K562 (cell line): ENCODE data around the gene CNNM4. TPM values are rescaled to one million over a fixed set of nuclear protein-coding genes. Genes with fewer than 3 reads are reported as not detected.

Experiments
- ARNT ChIP-seq, 2 experiments: fragments of 450-650 bp; IDR thresholded peaks; 2 replicates each; pipeline ENCODE4 v1.6.1; 2016; ENCODE audit warnings: mild to moderate bottlenecking in 1 of 2
- ATF2 ChIP-seq: sonication (generic); formaldehyde crosslinking; IDR thresholded peaks from 2 replicates; pipeline ENCODE4 v1.8.1; 2022; ENCODE audit warnings: missing genetic modification reagents
- BMI1 ChIP-seq: fragments of 150-350 bp; IDR thresholded peaks from 2 replicates; pipeline ENCODE4 v1.6.1; 2014; ENCODE audit warnings: low read length
- BRD9 ChIP-seq: fragments of 450-650 bp; IDR thresholded peaks from 2 replicates; pipeline ENCODE4 v1.6.1; 2018; ENCODE audit warnings: low read depth; ENCODE audit not compliant: partially characterized antibody
- HMGN3 ChIP-seq: IDR thresholded peaks from 2 replicates; pipeline ENCODE4 v1.6.1; 2011; ENCODE audit warnings: borderline replicate concordance, low read depth, mild to moderate bottlenecking, mixed read lengths, low read length; ENCODE audit not compliant: insufficient read length; ENCODE audit errors: extremely low read depth
- HNRNPL ChIP-seq: fragments of 200-400 bp; formaldehyde crosslinking; IDR thresholded peaks from 2 replicates; pipeline ENCODE4 v1.6.1; 2017; ENCODE audit warnings: low read depth, mild to moderate bottlenecking, low read length
- MCM7 ChIP-seq, 2 experiments: fragments of 450-650 bp; IDR thresholded peaks; 2 replicates each; pipeline ENCODE4 v1.6.1; 2016 to 2018
- MITF ChIP-seq: IDR thresholded peaks from 2 replicates; pipeline ENCODE4 v1.6.1; 2014; ENCODE audit warnings: antibody characterized with exemption
- MLLT1 ChIP-seq, 2 experiments: fragments of 450-650 bp; IDR thresholded peaks; 2 replicates each; pipeline ENCODE4 v1.6.1; 2016
- NRF1 ChIP-seq, 2 experiments: fragments of 450-650 bp; IDR thresholded peaks in 1 of 2; conservative IDR thresholded peaks in 1 of 2; 2 replicates each; pipeline ENCODE4 v1.6.1; 2014; ENCODE audit warnings: mild to moderate bottlenecking in 2 of 2
- PTRF ChIP-seq: fragments of 450-650 bp; IDR thresholded peaks from 2 replicates; pipeline ENCODE4 v1.6.1; 2016; ENCODE audit warnings: mild to moderate bottlenecking, missing genetic modification characterization, missing compliant biosample characterization
- RBM39 ChIP-seq: fragments of 200-400 bp; formaldehyde crosslinking; optimal IDR thresholded peaks from 2 replicates; pipeline ENCODE3; 2018; ENCODE audit warnings: low read depth, low read length
- SIRT6 ChIP-seq: IDR thresholded peaks from one replicate; pipeline ENCODE4 v1.6.1; 2012; ENCODE audit warnings: low read depth, mild to moderate bottlenecking, control low read depth, inconsistent platforms, low read length, moderate library complexity
- SMAD4 ChIP-seq: fragments of 250-450 bp; sonication (Bioruptor Pico); conservative IDR thresholded peaks from 2 replicates; pipeline ENCODE4 v1.8.0; 2021; ENCODE audit warnings: inconsistent platforms, mild to moderate bottlenecking, moderate library complexity
- STAT5B ChIP-seq: fragments of 250-450 bp; sonication (Bioruptor Pico); IDR thresholded peaks from 2 replicates; pipeline ENCODE4 v1.8.0; 2021; ENCODE audit warnings: mild to moderate bottlenecking, inconsistent platforms
- TEAD2 ChIP-seq: fragments of 450-650 bp; IDR thresholded peaks from 2 replicates; pipeline ENCODE4 v1.6.1; 2016; ENCODE audit warnings: missing genetic modification characterization, control low read depth, missing compliant biosample characterization
- ZBTB1 ChIP-seq: sonication (generic); formaldehyde crosslinking; IDR thresholded peaks from 2 replicates; pipeline ENCODE4 v1.8.1; 2023; ENCODE audit warnings: missing genetic modification reagents, low read depth, mild to moderate bottlenecking, borderline replicate concordance
- ZBTB33 ChIP-seq: sonication (generic); formaldehyde crosslinking; IDR thresholded peaks from 2 replicates; pipeline ENCODE4 v1.8.1; 2023; ENCODE audit warnings: mild to moderate bottlenecking, missing genetic modification reagents
- ZNF232 ChIP-seq: sonication (generic); formaldehyde crosslinking; IDR thresholded peaks from 2 replicates; pipeline ENCODE4 v1.8.0; 2022; ENCODE audit warnings: mild to moderate bottlenecking, missing genetic modification reagents
- ZNF282 ChIP-seq: sonication (generic); formaldehyde crosslinking; IDR thresholded peaks from 2 replicates; pipeline ENCODE4 v1.8.1; 2023; ENCODE audit warnings: missing genetic modification reagents
- ZNF41 ChIP-seq: fragments of 250-450 bp; sonication (Bioruptor Pico); conservative IDR thresholded peaks from 2 replicates; pipeline ENCODE4 v1.4.0; 2020; ENCODE audit warnings: mild to moderate bottlenecking
- ZNF436 ChIP-seq: fragments of 250-450, 450-650 bp; sonication (Bioruptor Pico); formaldehyde crosslinking; IDR thresholded peaks from 2 replicates; pipeline ENCODE4 v1.7.0; 2020; ENCODE audit warnings: mild to moderate bottlenecking
- ZNF586 ChIP-seq: fragments of 450-650 bp; formaldehyde crosslinking; conservative IDR thresholded peaks from 2 replicates; pipeline ENCODE4 v1.4.0; 2020; ENCODE audit warnings: mild to moderate bottlenecking, moderate library complexity
- ZNF589 ChIP-seq: fragments of 200-800 bp; sonication (Bioruptor generic); IDR thresholded peaks from 2 replicates; pipeline ENCODE4 v1.6.1; 2016; ENCODE audit warnings: low read depth, missing genetic modification characterization, missing compliant biosample characterization
- polyA plus RNA-seq, 8 experiments: library from polyadenylated mRNA; depleted of rRNA in 4 of 8; stranded (reverse) in 5 of 8; unstranded in 3 of 8; fragments of >200 nt; fragmentation: Nextera tagmentation in 2 of 8; fragmentation: Illumina TruSeq in 1 of 8; extraction: Ambion mirVana in 2 of 8; extraction: Trizol in 1 of 8; gene quantifications; 2 replicates each; pipeline versions ENCODE4 v1.2.1 to v1.2.3, GENCODE V29; 2011 to 2014; ENCODE audit warnings: inconsistent platforms in 1 of 8, missing spikeins in 1 of 8
- total RNA-seq, 7 experiments: library from RNA; depleted of rRNA in 6 of 7; stranded (reverse); fragments of >200 nt in 6 of 7; fragmentation: Illumina TruSeq in 2 of 7; extraction: Trizol in 2 of 7; gene quantifications; 2 replicates each; pipeline versions ENCODE4 v1.2.1 to v1.2.3, GENCODE V29; 2011 to 2021; ENCODE audit warnings: low replicate concordance in 1 of 7

CNNM4 gene
- total and polyA plus RNA-seq, 9 of the 15 experiments (the other 6 are each of a cell fraction or from before 2014, with no cell fraction given): 0.96 to 6.3 (median 2.8) TPM

- TF ChIP-seq ARNT (IDR thresholded peaks at IDR 0.05) (no peak), ATF2 (CRISPR knock-in tag) (no peak), MLLT1 (IDR thresholded peaks at IDR 0.05) (no peak), ZNF282 (CRISPR knock-in tag) (no peak), ZBTB33 (CRISPR knock-in tag) (peak; percentile 65), NRF1 (conservative IDR thresholded peaks at IDR 0.05 in 1 of 2, IDR thresholded peaks at IDR 0.05 in 1 of 2) (peak; percentile 86 to 88), HNRNPL (peak; percentile 80), HMGN3 (peak; percentile 50), BMI1 (no peak), MCM7 (IDR thresholded peaks at IDR 0.05) (no peak), ZBTB1 (CRISPR knock-in tag) (peak; percentile 97), ZNF589 (CRISPR knock-in tag) (no peak), STAT5B (no peak), BRD9 (no peak), SIRT6 (no peak), TEAD2 (tag) (no peak), RBM39 (no peak), SMAD4 (CRISPR knock-in tag) (peak; percentile 80), ZNF586 (CRISPR knock-in tag) (no peak), ZNF41 (no peak), ZNF232 (CRISPR knock-in tag) (no peak), MITF (no peak), PTRF (no peak), ZNF436 (peak; percentile 94)
These were observed 55.6 kb downstream of the CNNM4 start, which contains the start of gene CNNM3 (continued) for GRCh38 chr2:96816127-96816835.
